Measurements from ENCODE around the gene ADAMTS9.

DNA sequence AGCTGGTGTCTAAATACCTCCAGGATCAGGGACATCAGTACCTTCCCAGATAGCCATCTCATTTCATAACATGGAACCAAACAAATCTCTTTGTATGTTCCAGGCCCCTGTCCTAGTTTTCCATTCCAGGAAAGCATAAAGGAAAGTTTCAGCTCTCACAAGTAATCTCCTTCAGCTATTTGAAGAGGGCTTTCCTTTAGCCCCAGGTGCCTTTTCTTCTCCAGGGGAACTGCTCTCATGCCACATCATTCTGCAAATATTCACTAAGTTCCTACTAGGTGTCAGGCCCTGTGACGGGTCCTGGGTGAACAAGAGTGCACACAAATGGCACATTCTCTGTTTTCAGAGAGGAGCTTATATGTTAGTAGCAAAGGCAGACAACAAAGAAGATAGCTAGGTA, 136.1 kb downstream of the ADAMTS9 start:
- TF ChIP-seq, protein P1, sequence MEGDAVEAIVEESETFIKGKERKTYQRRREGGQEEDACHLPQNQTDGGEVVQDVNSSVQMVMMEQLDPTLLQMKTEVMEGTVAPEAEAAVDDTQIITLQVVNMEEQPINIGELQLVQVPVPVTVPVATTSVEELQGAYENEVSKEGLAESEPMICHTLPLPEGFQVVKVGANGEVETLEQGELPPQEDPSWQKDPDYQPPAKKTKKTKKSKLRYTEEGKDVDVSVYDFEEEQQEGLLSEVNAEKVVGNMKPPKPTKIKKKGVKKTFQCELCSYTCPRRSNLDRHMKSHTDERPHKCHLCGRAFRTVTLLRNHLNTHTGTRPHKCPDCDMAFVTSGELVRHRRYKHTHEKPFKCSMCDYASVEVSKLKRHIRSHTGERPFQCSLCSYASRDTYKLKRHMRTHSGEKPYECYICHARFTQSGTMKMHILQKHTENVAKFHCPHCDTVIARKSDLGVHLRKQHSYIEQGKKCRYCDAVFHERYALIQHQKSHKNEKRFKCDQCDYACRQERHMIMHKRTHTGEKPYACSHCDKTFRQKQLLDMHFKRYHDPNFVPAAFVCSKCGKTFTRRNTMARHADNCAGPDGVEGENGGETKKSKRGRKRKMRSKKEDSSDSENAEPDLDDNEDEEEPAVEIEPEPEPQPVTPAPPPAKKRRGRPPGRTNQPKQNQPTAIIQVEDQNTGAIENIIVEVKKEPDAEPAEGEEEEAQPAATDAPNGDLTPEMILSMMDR (IDR thresholded peaks at IDR 0.05), result no peak
- TF ChIP-seq POLR2A (IDR thresholded peaks at IDR 0.05), result no peak
